Germinal center (tissue), 1 donor: ENCODE data around the gene CAMK2N1.
A peak's percentile ranks its signal among the peaks of the same experiment; 100 is the strongest.

Experiments
- DNase-seq: peaks from one replicate; pipeline ENCODE4 v3.0.0; 2012; ENCODE audit warnings: mixed read lengths, low spot score

Gene CAMK2N1

GRCh38 chr1:20478057-20478635, 7.9 kb downstream of the CAMK2N1 start:
- DNase-seq, result no peak

DNA sequence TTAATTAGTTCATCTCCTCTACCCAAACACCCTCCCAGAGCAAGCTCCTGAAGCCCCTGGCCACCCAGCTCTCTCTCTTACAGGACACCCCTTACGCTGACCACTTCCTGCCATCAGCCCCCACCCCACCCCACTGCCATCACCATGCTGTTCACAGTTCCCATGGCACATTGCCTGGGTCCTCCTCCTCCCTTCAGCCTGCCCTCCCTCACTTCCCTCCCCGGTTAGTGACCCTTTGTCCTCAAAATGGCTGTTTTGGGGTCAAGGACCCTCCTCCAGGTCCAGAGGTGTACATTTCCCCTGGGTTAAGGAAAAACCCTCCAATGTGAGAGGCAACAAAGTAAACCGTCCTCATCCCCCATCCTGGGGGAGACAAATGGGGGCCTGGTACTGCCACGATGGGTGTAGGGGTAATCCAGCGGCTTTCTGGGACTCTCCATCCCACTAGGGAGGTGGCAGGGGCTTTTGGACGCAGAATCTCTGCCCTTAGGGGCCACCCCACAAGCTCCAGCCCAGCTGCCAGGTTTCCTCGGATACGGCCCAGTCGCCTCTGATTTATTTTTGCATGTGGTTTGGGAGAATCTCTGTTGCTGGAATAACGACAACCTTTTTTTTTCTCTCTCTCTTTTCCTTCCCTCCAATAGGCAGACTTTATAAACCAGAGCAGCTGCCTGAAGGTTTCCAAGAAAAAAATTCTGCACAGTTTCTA, 8.5 kb downstream of the CAMK2N1 start:
- no peak for DNase-seq

- DNase-seq, result no peak
Measured at GRCh38 chr1:20476265-20477038, 9.6 kb downstream of the CAMK2N1 start.

DNA sequence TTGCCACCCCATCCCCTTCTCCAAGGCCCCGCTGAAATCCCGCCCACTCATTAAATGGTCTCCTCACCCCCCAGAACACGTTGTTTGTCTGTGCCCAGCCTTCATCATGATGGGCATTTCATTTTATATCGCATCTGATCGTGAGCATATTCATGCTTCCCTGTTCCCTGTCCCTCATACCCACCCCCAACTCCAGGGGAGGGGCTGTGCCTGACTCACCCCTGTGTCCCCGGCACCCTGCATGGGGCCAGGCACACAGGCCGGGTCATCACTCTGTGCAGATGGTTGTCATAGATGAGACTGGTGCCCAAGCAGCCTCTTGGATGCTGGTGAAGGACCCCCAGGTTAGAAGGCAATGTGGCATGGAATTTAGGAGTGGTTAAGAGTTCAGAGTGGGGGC, 11.0 kb downstream of the CAMK2N1 start:
- DNase-seq, result no peak

- no peak for DNase-seq
Measured at GRCh38 chr1:20474333-20474975, 11.6 kb downstream of the CAMK2N1 start.

GRCh38 chr1:20473894-20474293, 12.1 kb downstream of the CAMK2N1 start:
- DNase-seq, result no peak

DNA sequence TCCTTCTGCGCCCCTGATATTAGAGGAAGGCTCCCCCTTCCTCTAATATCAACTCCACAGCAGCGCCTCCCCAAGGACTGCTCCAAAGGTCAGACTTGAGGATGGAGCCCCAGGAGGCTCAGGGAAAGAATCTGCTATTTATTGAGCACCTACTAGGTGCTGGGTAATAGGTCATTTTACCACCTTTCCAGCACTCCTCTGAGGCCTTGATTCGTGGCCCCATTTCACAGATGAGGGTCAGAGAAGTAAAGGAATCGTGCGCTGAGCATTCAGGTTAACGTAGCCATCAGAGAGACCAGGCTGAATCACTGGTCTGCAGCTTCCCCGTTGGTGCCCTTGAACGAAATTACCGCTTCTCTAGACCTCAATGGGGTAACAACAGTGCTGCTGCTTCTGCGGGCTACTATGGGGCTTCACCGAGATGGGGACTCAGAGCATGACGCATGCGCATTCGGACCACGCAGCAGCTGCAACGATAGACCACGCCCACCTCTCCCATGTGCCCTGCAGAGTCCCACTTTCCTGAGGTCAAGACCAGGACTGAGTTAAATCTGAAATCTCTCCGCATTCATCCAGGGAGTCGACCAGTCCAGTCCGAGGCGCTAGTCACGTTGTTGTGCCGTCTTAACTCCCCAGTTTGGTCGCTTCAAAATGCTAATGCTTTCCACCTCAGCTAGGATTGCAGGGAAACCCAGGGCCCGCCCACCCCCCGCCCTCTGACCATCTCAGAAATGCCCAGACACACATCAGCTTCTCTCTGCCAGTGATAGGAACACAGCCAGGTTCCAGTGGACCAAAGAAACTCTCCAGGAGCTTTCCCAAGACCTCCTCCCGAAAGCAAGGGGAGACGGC, 12.9 kb downstream of the CAMK2N1 start:
- peak; percentile 77 for DNase-seq

DNA sequence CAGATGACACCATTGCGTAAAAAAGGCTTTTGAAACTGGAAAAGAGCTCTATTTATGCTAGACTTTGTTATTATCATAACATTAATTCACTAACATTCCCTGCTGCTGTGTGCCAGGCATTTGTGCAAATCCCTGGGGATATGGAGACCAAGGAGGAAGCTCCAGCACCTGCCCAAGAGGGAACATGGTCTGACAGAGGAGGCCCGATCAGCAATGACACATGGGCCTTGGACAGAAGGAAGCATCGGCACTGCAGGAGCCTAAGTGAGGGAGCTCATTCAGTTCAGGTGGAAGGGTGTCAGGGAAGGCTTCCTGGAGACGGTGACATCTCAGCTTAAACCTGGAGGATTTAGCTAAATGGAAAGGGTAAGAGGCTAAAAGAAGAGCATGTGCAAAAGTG, 13.9 kb downstream of the CAMK2N1 start:
- DNase-seq, result no peak

GRCh38 chr1:20470194-20470593, 15.8 kb downstream of the CAMK2N1 start:
- no peak for DNase-seq

- no peak for DNase-seq
Measured at GRCh38 chr1:20469406-20470076, 16.5 kb downstream of the CAMK2N1 start.

DNA sequence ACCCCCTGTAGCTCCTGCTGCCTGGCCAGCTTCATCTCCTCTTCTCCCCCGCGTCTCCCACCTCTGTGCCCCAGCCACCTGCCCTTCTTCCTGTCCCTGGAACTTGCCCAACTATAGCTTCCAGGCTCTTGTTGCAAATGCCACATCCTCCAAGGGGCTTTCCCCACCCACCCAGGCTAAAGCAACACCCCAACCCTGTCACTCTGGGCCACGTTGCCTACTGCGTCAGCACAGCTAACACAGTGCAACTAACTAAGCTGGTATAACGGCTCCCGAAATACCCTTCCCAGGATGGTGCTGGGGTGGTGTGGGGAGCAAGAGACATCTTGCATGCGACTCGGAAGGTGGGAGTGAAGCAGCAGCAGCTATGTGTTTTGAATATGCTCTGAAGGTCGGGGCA, 19.7 kb downstream of the CAMK2N1 start:
- DNase-seq, result no peak

DNA sequence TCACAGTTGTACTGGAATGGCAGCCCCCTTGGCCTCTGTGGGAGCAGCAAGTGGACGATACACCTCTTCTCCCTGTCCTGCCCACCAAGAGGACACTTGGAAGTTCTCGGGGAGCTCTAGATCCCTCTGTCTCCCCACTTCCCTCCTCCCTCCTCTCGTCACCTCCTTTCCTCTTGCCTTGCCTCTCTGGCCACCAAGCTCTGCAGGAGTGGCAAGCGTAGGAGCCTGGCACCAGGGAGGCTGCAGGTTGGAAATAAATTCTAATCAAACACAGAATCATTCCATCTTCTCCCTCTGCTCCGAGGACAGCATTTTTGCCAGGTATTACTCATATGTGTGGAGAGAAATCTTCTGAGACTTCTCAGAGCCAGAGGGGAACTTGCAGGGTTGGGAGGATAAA, 20.8 kb downstream of the CAMK2N1 start:
- DNase-seq, result no peak

DNA sequence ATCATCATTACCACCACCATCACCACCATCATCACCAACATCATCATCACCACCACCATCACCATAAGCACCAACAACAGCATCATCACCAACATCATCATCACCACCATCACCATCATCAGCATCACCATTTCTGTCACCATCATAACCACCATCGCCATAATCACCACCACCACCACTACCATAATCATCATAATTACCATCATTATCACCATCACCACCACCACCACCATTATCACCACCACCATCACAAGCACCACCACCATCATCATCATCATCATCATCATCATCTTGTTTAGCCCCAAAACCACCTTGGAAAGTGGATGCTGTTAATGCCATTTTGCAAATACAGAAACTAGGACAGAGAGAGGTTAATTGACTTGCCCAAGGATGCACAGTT, 22.5 kb downstream of the CAMK2N1 start:
- no peak for DNase-seq

GRCh38 chr1:20462397-20462796, 23.6 kb downstream of the CAMK2N1 start:
- DNase-seq, result no peak

GRCh38 chr1:20458717-20459116, 27.3 kb downstream of the CAMK2N1 start:
- DNase-seq, result no peak

DNA sequence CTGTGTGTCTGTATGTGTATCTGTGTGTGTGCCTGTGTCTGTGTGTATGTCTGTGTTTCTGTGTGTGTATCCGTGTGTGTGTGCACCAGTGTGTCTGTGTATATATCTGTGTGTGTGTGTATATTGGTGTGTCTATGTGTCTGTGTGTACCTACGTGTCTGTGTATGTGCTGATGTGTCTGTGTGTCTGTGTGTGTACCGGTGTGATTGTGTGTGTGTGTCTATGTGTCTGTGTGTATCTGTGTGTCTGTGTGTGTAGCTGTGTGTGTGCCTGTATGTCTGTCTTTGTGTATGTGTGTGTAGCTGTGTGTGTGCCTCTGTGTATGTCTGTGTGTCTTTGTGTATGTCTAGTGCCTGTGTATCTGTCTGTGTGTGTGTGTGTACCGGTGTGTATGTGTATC, 32.0 kb downstream of the CAMK2N1 start:
- DNase-seq, result no peak

DNA sequence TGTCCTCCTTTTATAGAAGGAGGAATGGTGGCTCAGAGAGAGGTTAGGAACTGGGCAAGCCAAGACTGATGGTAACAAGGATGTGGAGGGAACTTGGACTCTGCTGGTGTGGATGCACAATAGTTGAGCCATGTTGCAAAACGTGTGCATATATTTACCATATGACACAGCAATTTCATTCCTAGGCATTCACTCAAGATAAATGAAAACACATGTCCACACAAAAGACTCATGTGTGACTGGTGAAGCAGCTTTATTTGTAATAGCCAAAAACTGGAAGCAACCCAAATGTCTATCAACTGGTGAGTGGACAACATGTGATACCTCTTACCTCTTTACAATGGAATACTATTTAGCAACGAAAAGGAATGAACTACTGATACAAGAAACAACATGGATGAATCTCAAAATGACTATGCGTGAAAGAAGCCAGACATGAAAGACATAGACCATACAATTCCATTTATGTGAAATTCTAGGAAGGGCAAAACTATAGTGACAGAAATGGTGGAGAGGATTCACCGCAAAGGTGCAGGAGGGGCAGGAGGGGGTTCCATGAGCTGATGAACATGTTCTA, 36.2 kb downstream of the CAMK2N1 start:
- DNase-seq, result no peak

- no peak for DNase-seq
Measured at GRCh38 chr1:20448671-20449071, 37.3 kb downstream of the CAMK2N1 start.

- no peak for DNase-seq
Measured at GRCh38 chr1:20447794-20448193, 38.2 kb downstream of the CAMK2N1 start.

GRCh38 chr1:20446796-20447195, 39.2 kb downstream of the CAMK2N1 start:
- DNase-seq, result no peak

DNA sequence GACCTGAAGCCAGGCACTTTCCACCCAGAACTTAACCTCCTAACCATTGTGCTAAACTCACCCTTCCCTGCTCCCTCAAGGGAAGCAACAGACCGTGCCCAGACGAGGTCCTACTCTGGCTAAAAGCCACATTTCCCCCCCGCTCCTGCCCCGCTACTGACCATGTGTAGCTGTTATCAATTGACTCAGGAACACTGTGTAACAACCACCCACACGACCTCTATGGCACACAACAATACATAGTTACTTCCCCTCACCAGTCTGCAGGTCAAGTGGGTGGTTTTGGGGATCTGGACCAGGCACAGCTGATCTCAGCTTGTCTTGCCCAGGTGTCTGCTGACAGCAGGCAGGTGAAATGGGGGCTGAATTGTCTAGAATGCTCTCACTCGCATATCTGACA, 40.1 kb downstream of the CAMK2N1 start:
- DNase-seq, result no peak
